SK-N-SH treated with all-trans-retinoic acid at 6 μM for 48 hours (cell line): ENCODE data around the gene MFRP.
A peak's percentile ranks its signal among the peaks of the same experiment; 100 is the strongest.

Experiments used
- ARNTL ChIP-seq: fragments of 450-650 bp; formaldehyde crosslinking; IDR thresholded peaks from 2 replicates; pipeline ENCODE4 v1.5.0; 2020; ENCODE audit warnings: low read depth, mild to moderate bottlenecking, moderate library complexity, borderline replicate concordance
- BACH2 ChIP-seq: fragments of 250-450 bp; sonication (Bioruptor Pico); IDR thresholded peaks from 2 replicates; pipeline ENCODE4 v1.9.0; 2021; ENCODE audit warnings: mild to moderate bottlenecking, borderline replicate concordance
- ESRRG ChIP-seq: fragments of 250-450 bp; sonication (Bioruptor Pico); IDR thresholded peaks from 2 replicates; pipeline ENCODE4 v1.6.1; 2021; ENCODE audit warnings: mild to moderate bottlenecking
- OSR1 ChIP-seq: fragments of 250-450 bp; sonication (Bioruptor Pico); IDR thresholded peaks from 2 replicates; pipeline ENCODE4 v1.8.0; 2022; ENCODE audit warnings: moderate library complexity, mild to moderate bottlenecking, inconsistent platforms
- RARB ChIP-seq: fragments of 250-450 bp; sonication (Bioruptor Pico); IDR thresholded peaks from 2 replicates; pipeline ENCODE4 v1.8.0; 2021; ENCODE audit warnings: mild to moderate bottlenecking, moderate library complexity
- TCF4 ChIP-seq: fragments of 250-450 bp; sonication (Bioruptor Pico); IDR thresholded peaks from 2 replicates; pipeline ENCODE4 v1.8.0; 2021; ENCODE audit warnings: mild to moderate bottlenecking, moderate library complexity, borderline replicate concordance
- ZFP3 ChIP-seq: fragments of 250-450 bp; sonication (Bioruptor Pico); IDR thresholded peaks from 2 replicates; pipeline ENCODE4 v1.5.0; 2020; ENCODE audit warnings: mild to moderate bottlenecking, moderate library complexity
- ZFP30 ChIP-seq: fragments of 450-650 bp; formaldehyde crosslinking; IDR thresholded peaks from 2 replicates; pipeline ENCODE4 v1.5.0; 2022; ENCODE audit warnings: mild to moderate bottlenecking, moderate library complexity
- TF ChIP-seq, protein P1 (sequence below): fragments of 250-450 bp; sonication (Bioruptor Pico); IDR thresholded peaks from 2 replicates; pipeline ENCODE4 v1.5.1; 2021; ENCODE audit warnings: mild to moderate bottlenecking, moderate library complexity
- TF ChIP-seq, protein P2 (sequence below): fragments of 250-450 bp; sonication (Bioruptor Pico); IDR thresholded peaks from 2 replicates; pipeline ENCODE4 v1.5.1; 2020; ENCODE audit warnings: low read depth, mild to moderate bottlenecking, moderate library complexity
- TF ChIP-seq, protein P3 (sequence below): fragments of 250-450 bp; sonication (Bioruptor Pico); IDR thresholded peaks from 2 replicates; pipeline ENCODE4 v1.8.0; 2020; ENCODE audit warnings: mild to moderate bottlenecking, moderate library complexity, borderline replicate concordance

DNA sequence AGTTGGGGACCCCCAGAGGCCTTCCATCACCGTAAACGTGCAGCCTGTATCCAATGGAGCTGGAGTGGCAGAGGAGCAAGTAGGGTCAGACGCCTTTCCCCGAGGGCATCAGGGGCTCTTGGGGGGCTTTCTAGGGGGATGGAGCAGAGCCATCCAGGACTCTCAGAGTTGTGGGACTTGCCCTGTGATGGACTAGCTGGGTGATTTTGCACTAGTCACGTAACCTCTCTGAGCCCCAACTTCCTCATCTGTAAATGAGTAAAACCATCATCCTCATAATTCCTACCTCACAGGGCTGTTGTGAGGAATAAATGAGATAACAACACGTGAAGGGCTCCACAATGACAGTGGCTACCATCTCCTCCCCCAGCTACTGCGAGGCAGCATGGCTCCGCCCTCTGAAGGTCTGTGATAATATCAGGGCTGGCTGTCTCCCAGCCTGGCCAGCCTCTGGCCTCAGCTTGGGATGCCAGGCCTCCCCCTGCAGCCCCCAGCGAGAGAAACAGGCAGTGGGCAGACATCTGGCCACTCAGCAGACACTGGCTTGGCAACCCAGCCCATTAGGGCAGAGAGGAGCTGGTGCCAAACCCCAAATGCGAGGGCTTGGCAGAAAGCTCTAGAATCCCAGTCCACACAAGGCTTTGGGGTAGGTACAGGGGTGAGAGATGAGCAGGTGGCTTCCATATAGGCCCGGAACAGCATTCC is 28.3 kb upstream of the MFRP start:
- TF ChIP-seq ARNTL (CRISPR knock-in tag) (no peak), OSR1 (CRISPR knock-in tag) (no peak), RARB (CRISPR knock-in tag) (no peak), ZFP30 (no peak), BACH2 (no peak), ZFP3 (no peak), ESRRG (CRISPR knock-in tag) (no peak), TCF4 (CRISPR knock-in tag) (peak; percentile 55; the same call in 1 of the 2 replicates)
- TF ChIP-seq, protein P1, sequence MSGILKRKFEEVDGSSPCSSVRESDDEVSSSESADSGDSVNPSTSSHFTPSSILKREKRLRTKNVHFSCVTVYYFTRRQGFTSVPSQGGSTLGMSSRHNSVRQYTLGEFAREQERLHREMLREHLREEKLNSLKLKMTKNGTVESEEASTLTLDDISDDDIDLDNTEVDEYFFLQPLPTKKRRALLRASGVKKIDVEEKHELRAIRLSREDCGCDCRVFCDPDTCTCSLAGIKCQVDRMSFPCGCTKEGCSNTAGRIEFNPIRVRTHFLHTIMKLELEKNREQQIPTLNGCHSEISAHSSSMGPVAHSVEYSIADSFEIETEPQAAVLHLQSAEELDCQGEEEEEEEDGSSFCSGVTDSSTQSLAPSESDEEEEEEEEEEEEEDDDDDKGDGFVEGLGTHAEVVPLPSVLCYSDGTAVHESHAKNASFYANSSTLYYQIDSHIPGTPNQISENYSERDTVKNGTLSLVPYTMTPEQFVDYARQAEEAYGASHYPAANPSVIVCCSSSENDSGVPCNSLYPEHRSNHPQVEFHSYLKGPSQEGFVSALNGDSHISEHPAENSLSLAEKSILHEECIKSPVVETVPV = no peak
- TF ChIP-seq, protein P2, sequence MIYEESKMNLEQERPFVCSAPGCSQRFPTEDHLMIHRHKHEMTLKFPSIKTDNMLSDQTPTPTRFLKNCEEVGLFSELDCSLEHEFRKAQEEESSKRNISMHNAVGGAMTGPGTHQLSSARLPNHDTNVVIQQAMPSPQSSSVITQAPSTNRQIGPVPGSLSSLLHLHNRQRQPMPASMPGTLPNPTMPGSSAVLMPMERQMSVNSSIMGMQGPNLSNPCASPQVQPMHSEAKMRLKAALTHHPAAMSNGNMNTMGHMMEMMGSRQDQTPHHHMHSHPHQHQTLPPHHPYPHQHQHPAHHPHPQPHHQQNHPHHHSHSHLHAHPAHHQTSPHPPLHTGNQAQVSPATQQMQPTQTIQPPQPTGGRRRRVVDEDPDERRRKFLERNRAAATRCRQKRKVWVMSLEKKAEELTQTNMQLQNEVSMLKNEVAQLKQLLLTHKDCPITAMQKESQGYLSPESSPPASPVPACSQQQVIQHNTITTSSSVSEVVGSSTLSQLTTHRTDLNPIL = no peak
- TF ChIP-seq, protein P3, sequence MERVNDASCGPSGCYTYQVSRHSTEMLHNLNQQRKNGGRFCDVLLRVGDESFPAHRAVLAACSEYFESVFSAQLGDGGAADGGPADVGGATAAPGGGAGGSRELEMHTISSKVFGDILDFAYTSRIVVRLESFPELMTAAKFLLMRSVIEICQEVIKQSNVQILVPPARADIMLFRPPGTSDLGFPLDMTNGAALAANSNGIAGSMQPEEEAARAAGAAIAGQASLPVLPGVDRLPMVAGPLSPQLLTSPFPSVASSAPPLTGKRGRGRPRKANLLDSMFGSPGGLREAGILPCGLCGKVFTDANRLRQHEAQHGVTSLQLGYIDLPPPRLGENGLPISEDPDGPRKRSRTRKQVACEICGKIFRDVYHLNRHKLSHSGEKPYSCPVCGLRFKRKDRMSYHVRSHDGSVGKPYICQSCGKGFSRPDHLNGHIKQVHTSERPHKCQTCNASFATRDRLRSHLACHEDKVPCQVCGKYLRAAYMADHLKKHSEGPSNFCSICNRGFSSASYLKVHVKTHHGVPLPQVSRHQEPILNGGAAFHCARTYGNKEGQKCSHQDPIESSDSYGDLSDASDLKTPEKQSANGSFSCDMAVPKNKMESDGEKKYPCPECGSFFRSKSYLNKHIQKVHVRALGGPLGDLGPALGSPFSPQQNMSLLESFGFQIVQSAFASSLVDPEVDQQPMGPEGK = no peak
